Breast epithelium (tissue), 3 donors: ENCODE data around the gene RPL10.

Experiments used
- POLR2A ChIP-seq: fragments of 450-650 bp; IDR thresholded peaks from one replicate; pipeline ENCODE4 v1.6.1; 2016; ENCODE audit warnings: antibody characterized with exemption, mild to moderate bottlenecking, moderate library complexity
- TF ChIP-seq, protein P1 (sequence below), 3 donors: fragments of 450-650 bp; IDR thresholded peaks; one replicate each; pipeline ENCODE4 v1.5.1; 2016 to 2017; ENCODE audit warnings: antibody characterized with exemption in 3 of 3, mild to moderate bottlenecking in 3 of 3, moderate library complexity in 3 of 3

DNA sequence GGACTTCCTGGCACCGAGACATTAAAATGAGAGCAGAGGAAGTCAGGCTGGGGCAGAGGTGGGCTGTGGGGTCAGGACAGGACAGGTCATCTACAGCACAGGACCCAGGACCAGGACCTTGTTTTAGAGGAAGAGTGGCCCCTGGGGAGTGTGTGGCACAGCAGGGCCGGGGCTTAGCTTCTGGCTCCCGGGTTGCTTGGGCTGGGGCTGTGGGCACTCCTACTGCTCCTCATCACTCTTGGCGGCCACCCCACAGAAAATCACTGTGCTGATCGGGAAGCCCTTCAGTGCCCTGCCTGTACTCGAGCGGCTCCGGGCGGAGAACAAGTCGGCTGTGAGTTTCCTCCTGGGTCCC lies 22.2 kb downstream of the RPL10 start:
- TF ChIP-seq, protein P1, sequence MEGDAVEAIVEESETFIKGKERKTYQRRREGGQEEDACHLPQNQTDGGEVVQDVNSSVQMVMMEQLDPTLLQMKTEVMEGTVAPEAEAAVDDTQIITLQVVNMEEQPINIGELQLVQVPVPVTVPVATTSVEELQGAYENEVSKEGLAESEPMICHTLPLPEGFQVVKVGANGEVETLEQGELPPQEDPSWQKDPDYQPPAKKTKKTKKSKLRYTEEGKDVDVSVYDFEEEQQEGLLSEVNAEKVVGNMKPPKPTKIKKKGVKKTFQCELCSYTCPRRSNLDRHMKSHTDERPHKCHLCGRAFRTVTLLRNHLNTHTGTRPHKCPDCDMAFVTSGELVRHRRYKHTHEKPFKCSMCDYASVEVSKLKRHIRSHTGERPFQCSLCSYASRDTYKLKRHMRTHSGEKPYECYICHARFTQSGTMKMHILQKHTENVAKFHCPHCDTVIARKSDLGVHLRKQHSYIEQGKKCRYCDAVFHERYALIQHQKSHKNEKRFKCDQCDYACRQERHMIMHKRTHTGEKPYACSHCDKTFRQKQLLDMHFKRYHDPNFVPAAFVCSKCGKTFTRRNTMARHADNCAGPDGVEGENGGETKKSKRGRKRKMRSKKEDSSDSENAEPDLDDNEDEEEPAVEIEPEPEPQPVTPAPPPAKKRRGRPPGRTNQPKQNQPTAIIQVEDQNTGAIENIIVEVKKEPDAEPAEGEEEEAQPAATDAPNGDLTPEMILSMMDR (IDR thresholded peaks at IDR 0.05) = no peak
- no peak for TF ChIP-seq POLR2A
